Endothelial cell of umbilical vein (primary cell): Measurements from ENCODE around the gene CTSV.
"Not testable (repeated sequence)": the region's sequence is repeated elsewhere in the genome, so short reads cannot be mapped to it uniquely, and the experiment has no call there.

Experiments used
- EZH2 ChIP-seq: IDR thresholded peaks from 2 replicates; pipeline ENCODE4 v1.6.1; 2012; ENCODE audit warnings: borderline replicate concordance, low read depth, mild to moderate bottlenecking, moderate library complexity, low read length, inconsistent platforms; ENCODE audit not compliant: severe bottlenecking
- JUN ChIP-seq: IDR thresholded peaks from 2 replicates; pipeline ENCODE4 v1.6.1; 2011; ENCODE audit warnings: borderline replicate concordance, low read depth; ENCODE audit not compliant: insufficient read length, insufficient read depth
- POLR2A ChIP-seq: IDR thresholded peaks from 2 replicates; pipeline ENCODE4 v1.6.1; 2012; ENCODE audit warnings: low read depth, mild to moderate bottlenecking, control low read depth, low read length
- TF ChIP-seq, protein P1 (sequence below), 2 donors: IDR thresholded peaks; 1 replicate in 1 of 2; 2 replicates in 1 of 2; pipeline ENCODE4 v1.5.1; 2011; ENCODE audit warnings: low read length in 2 of 2, mild to moderate bottlenecking in 2 of 2, moderate library complexity in 2 of 2, control low read depth in 1 of 2, inconsistent platforms in 1 of 2, low read depth in 1 of 2; ENCODE audit not compliant: insufficient read depth in 1 of 2; ENCODE audit errors: extremely low read depth in 1 of 2

DNA sequence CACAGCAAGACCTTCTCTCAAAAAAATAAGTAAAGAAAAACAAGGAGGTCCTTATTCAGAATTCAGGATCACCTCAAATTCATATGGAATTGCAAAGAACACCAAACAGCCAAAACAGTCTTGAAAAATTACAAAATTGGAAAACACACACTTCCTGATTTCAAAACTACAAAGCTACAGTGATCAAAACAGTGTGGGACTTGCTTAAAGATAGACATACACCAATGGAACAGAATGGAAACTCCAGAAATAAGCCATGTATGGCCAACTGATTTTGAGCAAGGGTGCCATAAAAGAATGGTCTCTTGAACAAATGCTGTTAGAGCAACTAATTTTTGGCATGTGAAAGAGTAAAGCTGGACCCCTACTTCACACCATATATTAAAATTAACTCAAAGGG is 36.7 kb downstream of the CTSV start:
- TF ChIP-seq, protein P1, sequence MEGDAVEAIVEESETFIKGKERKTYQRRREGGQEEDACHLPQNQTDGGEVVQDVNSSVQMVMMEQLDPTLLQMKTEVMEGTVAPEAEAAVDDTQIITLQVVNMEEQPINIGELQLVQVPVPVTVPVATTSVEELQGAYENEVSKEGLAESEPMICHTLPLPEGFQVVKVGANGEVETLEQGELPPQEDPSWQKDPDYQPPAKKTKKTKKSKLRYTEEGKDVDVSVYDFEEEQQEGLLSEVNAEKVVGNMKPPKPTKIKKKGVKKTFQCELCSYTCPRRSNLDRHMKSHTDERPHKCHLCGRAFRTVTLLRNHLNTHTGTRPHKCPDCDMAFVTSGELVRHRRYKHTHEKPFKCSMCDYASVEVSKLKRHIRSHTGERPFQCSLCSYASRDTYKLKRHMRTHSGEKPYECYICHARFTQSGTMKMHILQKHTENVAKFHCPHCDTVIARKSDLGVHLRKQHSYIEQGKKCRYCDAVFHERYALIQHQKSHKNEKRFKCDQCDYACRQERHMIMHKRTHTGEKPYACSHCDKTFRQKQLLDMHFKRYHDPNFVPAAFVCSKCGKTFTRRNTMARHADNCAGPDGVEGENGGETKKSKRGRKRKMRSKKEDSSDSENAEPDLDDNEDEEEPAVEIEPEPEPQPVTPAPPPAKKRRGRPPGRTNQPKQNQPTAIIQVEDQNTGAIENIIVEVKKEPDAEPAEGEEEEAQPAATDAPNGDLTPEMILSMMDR (IDR thresholded peaks at IDR 0.05; ENCODE audit: extremely low read depth in 1 of 2, insufficient read depth in 1 of 2, low read depth in 1 of 2, low read length in 2 of 2) = not testable (repeated sequence)
- TF ChIP-seq POLR2A, EZH2, JUN: not testable (repeated sequence)
